PC-3 (cell line): ENCODE measurements around the gene PPP1R1B.

Experiments
- CTCF ChIP-seq: fragments of 300-600 bp; sonication (generic); conservative IDR thresholded peaks from 2 replicates; pipeline ENCODE4 v1.5.1; 2017; ENCODE audit warnings: antibody characterized with exemption, low read depth, mild to moderate bottlenecking, low read length
- EZH2 ChIP-seq: fragments of 300-600 bp; sonication (generic); IDR thresholded peaks from one replicate; pipeline ENCODE4 v1.6.1; 2017; ENCODE audit warnings: antibody characterized with exemption, mild to moderate bottlenecking, low read length; ENCODE audit not compliant: unreplicated experiment

GRCh38 chr17:39606434-39607056 is 20.2 kb upstream of the PPP1R1B start:
- TF ChIP-seq CTCF = no peak
- TF ChIP-seq EZH2 = no peak
